Choroid plexus epithelial cell (primary cell): ENCODE measurements around the gene ISG20L2.
"Not testable (repeated sequence)": the region's sequence is repeated elsewhere in the genome, so short reads cannot be mapped to it uniquely, and the experiment has no call there.

Experiments used
- DNase-seq: peaks from one replicate; pipeline ENCODE4 v3.0.0-alpha.2; 2010; ENCODE audit warnings: low read depth
- H3K4me3 ChIP-seq: 2 replicates; pipeline ENCODE4 v1.5.1; 2011; ENCODE audit warnings: low read depth, mild to moderate bottlenecking, control low read depth, low read length, moderate library complexity
- CTCF ChIP-seq: conservative IDR thresholded peaks from 2 replicates; pipeline ENCODE4 v1.5.1; 2011; ENCODE audit warnings: low read depth, mild to moderate bottlenecking, control low read depth, inconsistent platforms, low read length, moderate library complexity

ISG20L2 gene

DNA sequence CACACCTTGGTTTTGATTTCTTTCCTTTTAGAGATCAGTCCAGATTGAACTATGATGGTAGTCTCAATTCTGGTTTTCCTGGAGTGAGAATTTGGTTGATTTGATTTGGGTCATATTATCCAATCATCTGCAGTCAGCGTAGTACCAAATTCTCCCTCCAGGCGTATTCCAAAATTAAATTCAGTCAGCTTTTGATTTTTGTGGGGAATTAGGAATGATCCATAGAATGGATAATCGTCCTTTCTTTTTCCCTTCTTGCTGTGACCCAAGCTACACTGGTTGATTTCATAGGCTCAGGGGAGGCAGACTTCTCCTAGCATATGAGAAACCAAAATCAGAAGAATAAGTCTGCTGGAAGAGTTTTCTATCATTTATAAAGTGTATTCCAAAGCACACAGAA lies 43.7 kb upstream of the ISG20L2 start:
- no peak for DNase-seq
- no peak overlapping the region for H3K4me3 ChIP-seq
- no peak for TF ChIP-seq CTCF

DNA sequence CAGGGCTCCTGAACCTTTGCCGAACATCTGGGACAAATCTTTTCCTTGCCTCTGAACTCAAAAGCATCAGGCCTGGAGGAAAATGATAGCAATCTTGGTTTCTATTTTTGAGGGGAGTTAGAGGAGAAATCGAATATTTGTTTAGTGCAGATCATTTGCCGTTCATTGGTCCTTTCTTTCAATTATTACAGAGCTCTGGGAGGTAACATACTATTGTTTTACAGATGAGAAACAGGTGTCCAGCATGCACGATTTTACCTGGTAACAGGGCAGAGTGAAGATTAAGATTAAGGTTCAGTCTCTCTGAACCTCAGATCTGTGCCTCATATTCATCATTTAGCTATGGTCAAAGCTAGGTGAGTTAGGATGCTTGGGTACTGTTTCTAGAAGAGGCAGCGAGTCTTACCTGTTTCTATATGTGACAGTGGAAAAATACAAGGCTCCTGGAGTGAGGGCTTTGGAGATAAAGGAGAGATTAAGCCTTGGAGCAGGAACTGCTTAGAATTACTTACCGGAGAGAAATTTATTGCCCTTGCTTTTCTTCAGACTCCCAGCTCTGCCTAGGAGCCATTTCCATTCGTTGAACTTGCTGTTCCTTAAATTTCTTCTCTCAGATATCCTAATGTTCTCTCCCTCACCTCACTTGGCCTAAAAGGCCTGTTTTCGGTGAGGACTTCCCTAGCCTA lies 40.2 kb upstream of the ISG20L2 start:
- no peak for TF ChIP-seq CTCF
- peak overlapping the region; percentile 96 for H3K4me3 ChIP-seq
- DNase-seq, result no peak

GRCh38 chr1:156767879-156768604 lies 39.5 kb upstream of the ISG20L2 start:
- no peak for TF ChIP-seq CTCF
- peak; percentile 31 for DNase-seq
- peak overlapping the region; percentile 96 for H3K4me3 ChIP-seq

- DNase-seq, result peak; percentile 100
- H3K4me3 ChIP-seq, result peak within 1 kb of the TSS; percentile 96
- TF ChIP-seq CTCF, result no peak
Observed at GRCh38 chr1:156767101-156767878, 38.7 kb upstream of the ISG20L2 start, which contains the start of gene PRCC. PRCC (plus strand) TSS chr1:156767535; CDS start chr1:156767772, 237 bp downstream.

- no peak for TF ChIP-seq CTCF
Observed at GRCh38 chr1:156766298-156767100, 37.9 kb upstream of the ISG20L2 start.

DNA sequence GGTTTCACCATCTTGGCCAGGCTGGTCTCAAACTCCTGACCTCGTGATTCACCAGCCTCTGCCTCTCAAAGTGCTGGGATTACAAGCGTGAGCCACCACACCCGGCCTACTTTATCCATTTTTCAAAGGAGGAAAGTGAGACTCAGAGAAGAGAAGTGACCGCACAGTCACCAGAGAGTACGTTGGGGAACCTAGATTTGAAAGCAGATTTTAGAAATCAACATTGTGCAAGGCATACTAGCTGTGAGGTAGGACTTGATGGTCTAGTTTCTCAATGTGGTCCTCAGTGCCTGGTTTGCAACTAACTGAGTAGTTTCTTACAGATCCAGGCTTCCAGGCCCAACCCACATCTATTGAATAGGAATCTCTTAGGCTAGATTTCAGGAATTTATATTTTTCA lies 37.1 kb upstream of the ISG20L2 start:
- no peak overlapping the region for H3K4me3 ChIP-seq
- DNase-seq, result no peak
- TF ChIP-seq CTCF, result no peak

More at GRCh38 chr1:156766298-156767100, 37.9 kb upstream of the ISG20L2 start:
- peak; percentile 34 for DNase-seq
- peak overlapping the region; percentile 96 for H3K4me3 ChIP-seq

GRCh38 chr1:156765136-156765535 lies 36.6 kb upstream of the ISG20L2 start:
- DNase-seq, H3K4me3 ChIP-seq: not testable (repeated sequence)
